ENCODE results near the gene STIL. TPM values are rescaled to one million over a fixed set of nuclear protein-coding genes. Genes with fewer than 3 reads are reported as not detected.

The STIL gene
- total and polyA plus RNA-seq, 2 of the 13 experiments (the other 11 are each of a cell fraction or from before 2014, with no cell fraction given): 13.7 to 18.6 TPM

DNA sequence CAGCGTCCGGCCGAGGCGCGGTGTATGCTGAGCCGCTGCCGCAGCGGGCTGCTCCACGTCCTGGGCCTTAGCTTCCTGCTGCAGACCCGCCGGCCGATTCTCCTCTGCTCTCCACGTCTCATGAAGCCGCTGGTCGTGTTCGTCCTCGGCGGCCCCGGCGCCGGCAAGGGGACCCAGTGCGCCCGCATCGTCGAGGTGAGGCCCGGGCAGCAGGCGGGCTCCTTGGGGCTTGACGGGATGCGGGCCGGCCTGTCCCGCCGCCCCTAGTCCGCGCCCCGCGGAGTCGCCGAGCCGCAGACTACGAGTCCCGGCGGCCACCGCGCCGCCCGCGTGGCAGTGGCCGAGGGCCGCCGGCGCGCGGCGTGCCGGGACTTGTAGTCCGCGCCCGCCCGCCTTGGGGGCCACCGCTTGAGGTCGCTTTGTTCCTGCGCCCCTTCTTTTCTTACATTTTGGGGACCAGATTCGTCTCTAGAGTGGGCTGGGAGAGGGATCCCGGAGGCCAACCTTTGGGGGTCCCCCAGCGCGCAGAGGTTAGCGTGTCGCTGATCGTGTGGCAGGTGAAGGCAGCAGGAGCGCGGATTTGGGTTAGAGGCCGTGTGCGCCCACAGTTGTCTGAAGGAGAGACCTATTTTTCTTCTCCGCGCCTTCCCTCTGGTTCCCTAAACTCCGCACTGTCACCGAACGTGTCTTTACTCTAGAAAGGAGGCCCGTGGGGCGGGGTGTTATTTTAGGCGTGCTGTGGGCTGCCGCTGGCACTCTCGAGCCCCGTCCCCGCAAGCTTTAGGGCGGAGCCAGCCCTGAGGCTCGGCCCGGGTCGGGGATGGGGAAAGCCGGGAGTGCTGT is 20.2 kb upstream of the STIL start (continued):
- TF ChIP-seq, protein P1, sequence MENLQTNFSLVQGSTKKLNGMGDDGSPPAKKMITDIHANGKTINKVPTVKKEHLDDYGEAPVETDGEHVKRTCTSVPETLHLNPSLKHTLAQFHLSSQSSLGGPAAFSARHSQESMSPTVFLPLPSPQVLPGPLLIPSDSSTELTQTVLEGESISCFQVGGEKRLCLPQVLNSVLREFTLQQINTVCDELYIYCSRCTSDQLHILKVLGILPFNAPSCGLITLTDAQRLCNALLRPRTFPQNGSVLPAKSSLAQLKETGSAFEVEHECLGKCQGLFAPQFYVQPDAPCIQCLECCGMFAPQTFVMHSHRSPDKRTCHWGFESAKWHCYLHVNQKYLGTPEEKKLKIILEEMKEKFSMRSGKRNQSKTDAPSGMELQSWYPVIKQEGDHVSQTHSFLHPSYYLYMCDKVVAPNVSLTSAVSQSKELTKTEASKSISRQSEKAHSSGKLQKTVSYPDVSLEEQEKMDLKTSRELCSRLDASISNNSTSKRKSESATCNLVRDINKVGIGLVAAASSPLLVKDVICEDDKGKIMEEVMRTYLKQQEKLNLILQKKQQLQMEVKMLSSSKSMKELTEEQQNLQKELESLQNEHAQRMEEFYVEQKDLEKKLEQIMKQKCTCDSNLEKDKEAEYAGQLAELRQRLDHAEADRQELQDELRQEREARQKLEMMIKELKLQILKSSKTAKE (CRISPR knock-in tag; IDR thresholded peaks at IDR 0.05; ENCODE audit: borderline replicate concordance): no peak; the same call in 1 of the 2 replicates
- TF ChIP-seq ZNF597 (CRISPR knock-in tag; IDR thresholded peaks at IDR 0.05) (peak; percentile 28; the same call in 1 of the 2 replicates), ZNF770 (CRISPR knock-in tag; IDR thresholded peaks at IDR 0.05) (no peak; the same call in 1 of the 2 replicates), ZNF674 (CRISPR knock-in tag; IDR thresholded peaks at IDR 0.05; ENCODE audit: low read depth) (no peak), ZNF501 (CRISPR knock-in tag; IDR thresholded peaks at IDR 0.05) (0 out of 2 replicates have a peak, but pooled peaks have one; percentile 26), MED13 (CRISPR knock-in tag; IDR thresholded peaks at IDR 0.05) (no peak), KDM5B (CRISPR knock-in tag; IDR thresholded peaks at IDR 0.05; ENCODE audit: borderline replicate concordance) (no peak), ZNF558 (CRISPR knock-in tag; IDR thresholded peaks at IDR 0.05; ENCODE audit: borderline replicate concordance) (peak; percentile 75; the same call in 1 of the 2 replicates), HDAC6 (IDR thresholded peaks at IDR 0.05; ENCODE audit: low read depth, low read length) (no peak), ARHGAP35 (CRISPR knock-in tag; IDR thresholded peaks at IDR 0.05; ENCODE audit: borderline replicate concordance) (no peak)
- TF ChIP-seq, protein P2, sequence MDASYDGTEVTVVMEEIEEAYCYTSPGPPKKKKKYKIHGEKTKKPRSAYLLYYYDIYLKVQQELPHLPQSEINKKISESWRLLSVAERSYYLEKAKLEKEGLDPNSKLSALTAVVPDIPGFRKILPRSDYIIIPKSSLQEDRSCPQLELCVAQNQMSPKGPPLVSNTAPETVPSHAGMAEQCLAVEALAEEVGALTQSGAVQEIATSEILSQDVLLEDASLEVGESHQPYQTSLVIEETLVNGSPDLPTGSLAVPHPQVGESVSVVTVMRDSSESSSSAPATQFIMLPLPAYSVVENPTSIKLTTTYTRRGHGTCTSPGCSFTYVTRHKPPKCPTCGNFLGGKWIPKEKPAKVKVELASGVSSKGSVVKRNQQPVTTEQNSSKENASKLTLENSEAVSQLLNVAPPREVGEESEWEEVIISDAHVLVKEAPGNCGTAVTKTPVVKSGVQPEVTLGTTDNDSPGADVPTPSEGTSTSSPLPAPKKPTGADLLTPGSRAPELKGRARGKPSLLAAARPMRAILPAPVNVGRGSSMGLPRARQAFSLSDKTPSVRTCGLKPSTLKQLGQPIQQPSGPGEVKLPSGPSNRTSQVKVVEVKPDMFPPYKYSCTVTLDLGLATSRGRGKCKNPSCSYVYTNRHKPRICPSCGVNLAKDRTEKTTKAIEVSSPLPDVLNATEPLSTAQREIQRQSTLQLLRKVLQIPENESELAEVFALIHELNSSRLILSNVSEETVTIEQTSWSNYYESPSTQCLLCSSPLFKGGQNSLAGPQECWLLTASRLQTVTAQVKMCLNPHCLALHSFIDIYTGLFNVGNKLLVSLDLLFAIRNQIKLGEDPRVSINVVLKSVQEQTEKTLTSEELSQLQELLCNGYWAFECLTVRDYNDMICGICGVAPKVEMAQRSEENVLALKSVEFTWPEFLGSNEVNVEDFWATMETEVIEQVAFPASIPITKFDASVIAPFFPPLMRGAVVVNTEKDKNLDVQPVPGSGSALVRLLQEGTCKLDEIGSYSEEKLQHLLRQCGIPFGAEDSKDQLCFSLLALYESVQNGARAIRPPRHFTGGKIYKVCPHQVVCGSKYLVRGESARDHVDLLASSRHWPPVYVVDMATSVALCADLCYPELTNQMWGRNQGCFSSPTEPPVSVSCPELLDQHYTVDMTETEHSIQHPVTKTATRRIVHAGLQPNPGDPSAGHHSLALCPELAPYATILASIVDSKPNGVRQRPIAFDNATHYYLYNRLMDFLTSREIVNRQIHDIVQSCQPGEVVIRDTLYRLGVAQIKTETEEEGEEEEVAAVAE (CRISPR knock-in tag; IDR thresholded peaks at IDR 0.05; ENCODE audit: borderline replicate concordance): no peak
- TF ChIP-seq, protein P3, sequence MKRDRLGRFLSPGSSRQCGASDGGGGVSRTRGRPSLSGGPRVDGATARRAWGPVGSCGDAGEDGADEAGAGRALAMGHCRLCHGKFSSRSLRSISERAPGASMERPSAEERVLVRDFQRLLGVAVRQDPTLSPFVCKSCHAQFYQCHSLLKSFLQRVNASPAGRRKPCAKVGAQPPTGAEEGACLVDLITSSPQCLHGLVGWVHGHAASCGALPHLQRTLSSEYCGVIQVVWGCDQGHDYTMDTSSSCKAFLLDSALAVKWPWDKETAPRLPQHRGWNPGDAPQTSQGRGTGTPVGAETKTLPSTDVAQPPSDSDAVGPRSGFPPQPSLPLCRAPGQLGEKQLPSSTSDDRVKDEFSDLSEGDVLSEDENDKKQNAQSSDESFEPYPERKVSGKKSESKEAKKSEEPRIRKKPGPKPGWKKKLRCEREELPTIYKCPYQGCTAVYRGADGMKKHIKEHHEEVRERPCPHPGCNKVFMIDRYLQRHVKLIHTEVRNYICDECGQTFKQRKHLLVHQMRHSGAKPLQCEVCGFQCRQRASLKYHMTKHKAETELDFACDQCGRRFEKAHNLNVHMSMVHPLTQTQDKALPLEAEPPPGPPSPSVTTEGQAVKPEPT (CRISPR knock-in tag; IDR thresholded peaks at IDR 0.05; ENCODE audit: low read depth): peak; percentile 40; the same call in 1 of the 2 replicates
- TF ChIP-seq, protein P4, sequence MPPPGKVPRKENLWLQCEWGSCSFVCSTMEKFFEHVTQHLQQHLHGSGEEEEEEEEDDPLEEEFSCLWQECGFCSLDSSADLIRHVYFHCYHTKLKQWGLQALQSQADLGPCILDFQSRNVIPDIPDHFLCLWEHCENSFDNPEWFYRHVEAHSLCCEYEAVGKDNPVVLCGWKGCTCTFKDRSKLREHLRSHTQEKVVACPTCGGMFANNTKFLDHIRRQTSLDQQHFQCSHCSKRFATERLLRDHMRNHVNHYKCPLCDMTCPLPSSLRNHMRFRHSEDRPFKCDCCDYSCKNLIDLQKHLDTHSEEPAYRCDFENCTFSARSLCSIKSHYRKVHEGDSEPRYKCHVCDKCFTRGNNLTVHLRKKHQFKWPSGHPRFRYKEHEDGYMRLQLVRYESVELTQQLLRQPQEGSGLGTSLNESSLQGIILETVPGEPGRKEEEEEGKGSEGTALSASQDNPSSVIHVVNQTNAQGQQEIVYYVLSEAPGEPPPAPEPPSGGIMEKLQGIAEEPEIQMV (CRISPR knock-in tag; IDR thresholded peaks at IDR 0.05; ENCODE audit: low read depth): no peak

All from HepG2 (cell line).